Thyroid gland (tissue), 4 donors: ENCODE results near the gene CHST2. TPM values are rescaled to one million over a fixed set of nuclear protein-coding genes. Genes with fewer than 3 reads are reported as not detected.

Experiments
- DNase-seq, 2 donors: peaks; one replicate each; pipeline ENCODE4 v3.0.0-alpha.2; 2019
- H3K27ac ChIP-seq, 3 donors: fragments of 200-600 bp; sonication (generic); 1 replicate in 2 of 3; 2 replicates in 1 of 3; pipeline ENCODE4 v1.5.1; 2016 to 2019; ENCODE audit warnings: mild to moderate bottlenecking in 1 of 3, moderate library complexity in 1 of 3
- H3K27me3 ChIP-seq: fragments of 200-600 bp; sonication (generic); one replicate; pipeline ENCODE4 v1.5.1; 2019
- H3K36me3 ChIP-seq, 2 donors: fragments of 200-600 bp; sonication (generic); one replicate each; pipeline ENCODE4 v1.5.1; 2016 to 2019
- H3K4me1 ChIP-seq, 2 donors: fragments of 200-600 bp; sonication (generic); one replicate each; pipeline ENCODE4 v1.5.1; 2017 to 2019
- H3K4me3 ChIP-seq, 3 donors: fragments of 200-600 bp; sonication (generic); replicated peaks in 1 of 3; 1 replicate in 2 of 3; 2 replicates in 1 of 3; pipeline ENCODE4 v1.5.1; 2016; ENCODE audit warnings: mild to moderate bottlenecking in 1 of 3
- H3K9me3 ChIP-seq: fragments of 200-600 bp; sonication (generic); one replicate; pipeline ENCODE4 v1.5.1; 2017
- POLR2A ChIP-seq, 2 donors: fragments of 450-650 bp; IDR thresholded peaks; one replicate each; pipeline ENCODE4 v1.6.1; 2017; ENCODE audit warnings: antibody characterized with exemption in 2 of 2, mild to moderate bottlenecking in 2 of 2, moderate library complexity in 1 of 2
- WGBS, 2 donors: methylation state at CpG; one replicate each; pipeline ENCODE4 v1.1.5; 2017; 5-methylcytosine and 5-hydroxymethylcytosine counted together
- intact Hi-C: fragments of 100-400 bp; cut with DNase I; formaldehyde crosslinking; loops from one replicate; pipeline ENCODE4 v1.15.1; 2023
- total RNA-seq, 4 donors: library from RNA; depleted of rRNA; stranded (reverse); fragments of >200 nt; gene quantifications; one replicate each; pipeline ENCODE4 v1.2.3, GENCODE V29; 2016
- TF ChIP-seq, protein P1 (sequence below), 6 experiments: fragments of 200-600 bp in 3 of 6; fragments of 450-650 bp in 3 of 6; sonication (generic) in 3 of 6; IDR thresholded peaks; one replicate each; pipeline ENCODE4 v1.5.1; 2016 to 2019; ENCODE audit warnings: antibody characterized with exemption in 6 of 6, mild to moderate bottlenecking in 2 of 6, inconsistent platforms in 1 of 6, moderate library complexity in 1 of 6

The CHST2 gene
- total RNA-seq, 4 donors from 2014 or later, result 8.5 to 14.0 (median 12.2) TPM

DNA sequence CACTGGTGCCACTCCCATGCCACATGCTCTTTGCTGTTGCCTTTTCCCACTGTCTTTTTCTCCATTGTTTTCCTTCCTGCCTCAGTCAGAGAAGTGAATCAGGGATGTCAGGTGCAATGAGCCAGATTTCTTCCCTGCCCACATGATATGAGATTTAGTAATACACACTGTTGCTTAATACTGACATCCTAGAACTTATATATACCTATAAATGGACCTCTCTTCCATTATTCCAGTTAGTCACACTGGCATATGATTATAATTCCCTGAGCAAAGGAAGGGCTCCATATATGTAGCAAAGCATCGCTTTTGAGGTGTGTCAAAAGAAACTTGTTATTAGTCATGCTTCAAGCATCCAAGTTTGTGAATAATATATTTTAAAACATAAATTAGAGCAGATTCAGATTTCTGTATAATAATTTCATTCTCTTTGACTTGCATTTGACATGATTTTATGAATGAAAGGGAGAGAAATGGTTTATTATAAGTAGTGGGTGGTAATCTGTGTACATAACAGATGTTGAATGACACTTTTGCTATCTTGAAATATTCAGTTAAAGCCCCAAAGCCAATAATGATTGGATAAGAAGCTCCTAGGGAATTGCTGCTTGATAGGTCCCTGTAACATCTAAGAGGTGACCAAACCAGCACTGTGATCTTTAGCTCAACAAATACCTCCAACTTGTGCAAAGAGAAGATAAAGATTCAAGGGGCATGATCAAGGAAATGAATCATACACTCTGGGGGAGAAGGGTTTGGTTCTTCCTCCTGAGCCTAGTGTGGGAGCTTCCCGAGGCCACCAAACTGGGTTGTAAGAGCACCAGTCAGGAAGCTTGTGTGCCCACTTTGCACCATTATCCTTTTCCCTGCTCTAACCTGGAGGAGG lies 48.6 kb downstream of the CHST2 start:
- DNase-seq, result no peak
- H3K27ac ChIP-seq, result no peak overlapping the region
- TF ChIP-seq, protein P1, sequence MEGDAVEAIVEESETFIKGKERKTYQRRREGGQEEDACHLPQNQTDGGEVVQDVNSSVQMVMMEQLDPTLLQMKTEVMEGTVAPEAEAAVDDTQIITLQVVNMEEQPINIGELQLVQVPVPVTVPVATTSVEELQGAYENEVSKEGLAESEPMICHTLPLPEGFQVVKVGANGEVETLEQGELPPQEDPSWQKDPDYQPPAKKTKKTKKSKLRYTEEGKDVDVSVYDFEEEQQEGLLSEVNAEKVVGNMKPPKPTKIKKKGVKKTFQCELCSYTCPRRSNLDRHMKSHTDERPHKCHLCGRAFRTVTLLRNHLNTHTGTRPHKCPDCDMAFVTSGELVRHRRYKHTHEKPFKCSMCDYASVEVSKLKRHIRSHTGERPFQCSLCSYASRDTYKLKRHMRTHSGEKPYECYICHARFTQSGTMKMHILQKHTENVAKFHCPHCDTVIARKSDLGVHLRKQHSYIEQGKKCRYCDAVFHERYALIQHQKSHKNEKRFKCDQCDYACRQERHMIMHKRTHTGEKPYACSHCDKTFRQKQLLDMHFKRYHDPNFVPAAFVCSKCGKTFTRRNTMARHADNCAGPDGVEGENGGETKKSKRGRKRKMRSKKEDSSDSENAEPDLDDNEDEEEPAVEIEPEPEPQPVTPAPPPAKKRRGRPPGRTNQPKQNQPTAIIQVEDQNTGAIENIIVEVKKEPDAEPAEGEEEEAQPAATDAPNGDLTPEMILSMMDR (IDR thresholded peaks at IDR 0.05), result no peak
- no peak for TF ChIP-seq POLR2A (IDR thresholded peaks at IDR 0.05)
- WGBS, 2 donors, result 90 to 96% methylated on average over 2 of the region's 2 CpGs
- H3K4me3 ChIP-seq, result no peak overlapping the region
- intact Hi-C loops, result no loop called here
- H3K4me1 ChIP-seq, result peaks cover 0 to 12% of the 10 kb centered on the region in 2 donors
- H3K36me3 ChIP-seq, result no peaks in the 10 kb centered on the region
- no peaks in the 10 kb centered on the region for H3K27me3 ChIP-seq
- H3K9me3 ChIP-seq, result no peaks in the 10 kb centered on the region

DNA sequence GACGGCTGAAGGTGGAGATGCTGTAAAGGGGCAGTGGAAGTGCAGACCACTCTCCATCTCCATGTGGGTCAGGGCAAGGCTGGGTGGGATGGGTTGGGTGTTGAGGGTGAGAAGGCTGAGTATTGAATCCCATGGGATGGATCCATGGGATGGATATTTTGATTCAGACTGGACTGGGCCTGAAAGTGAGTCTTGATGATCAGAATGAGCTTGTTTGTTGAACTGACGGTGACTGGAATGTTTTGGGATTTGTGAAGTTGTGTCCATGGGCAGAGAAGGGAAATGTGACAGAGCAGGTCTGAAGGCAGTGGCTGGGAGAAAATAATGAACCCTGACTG lies 49.3 kb downstream of the CHST2 start:
- DNase-seq, result no peak
- Histone ChIP-seq H3K27me3 (no peaks in the 10 kb centered on the region), H3K4me3 (no peak overlapping the region), H3K27ac (no peak overlapping the region), H3K4me1 (peaks cover 0 to 12% of the 10 kb centered on the region in 2 donors), H3K36me3 (no peaks in the 10 kb centered on the region), H3K9me3 (no peaks in the 10 kb centered on the region)
- TF ChIP-seq, protein P1 (IDR thresholded peaks at IDR 0.05), result no peak
- no peak for TF ChIP-seq POLR2A (IDR thresholded peaks at IDR 0.05)
- intact Hi-C loops, result no loop called here
- WGBS, 2 donors, result 87 to 98% methylated on average over 2 of the region's 2 CpGs

DNA sequence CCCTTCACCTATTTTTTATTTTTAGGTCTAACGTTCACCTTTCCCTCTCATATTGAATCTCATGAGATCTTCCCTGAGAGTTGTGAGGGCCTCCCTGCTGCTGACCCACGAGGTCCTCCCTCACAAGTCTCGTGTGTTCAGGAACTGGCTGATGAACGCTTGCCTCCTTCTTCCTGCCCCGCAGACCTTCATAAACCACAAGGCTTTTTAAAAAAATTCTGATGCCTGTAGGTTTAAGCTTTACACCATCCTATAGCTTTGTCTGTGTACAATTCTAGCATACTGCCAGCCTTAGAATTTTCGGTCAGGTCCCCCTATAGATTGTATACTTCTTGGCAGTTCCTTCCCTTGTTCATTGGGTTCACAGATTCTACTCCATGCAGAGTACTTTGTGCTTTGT lies 50.5 kb downstream of the CHST2 start:
- no peak for TF ChIP-seq POLR2A (IDR thresholded peaks at IDR 0.05)
- TF ChIP-seq, protein P1 (IDR thresholded peaks at IDR 0.05), result no peak
- Histone ChIP-seq H3K4me3 (no peak overlapping the region), H3K27ac (no peak overlapping the region), H3K9me3 (no peaks in the 10 kb centered on the region), H3K27me3 (no peaks in the 10 kb centered on the region), H3K36me3 (no peaks in the 10 kb centered on the region), H3K4me1 (peaks cover 0 to 12% of the 10 kb centered on the region in 2 donors)
- WGBS, 2 donors, result 87 to 88% methylated on average over 6 of the region's 6 CpGs
- intact Hi-C loops, result no loop called here
- no peak for DNase-seq

DNA sequence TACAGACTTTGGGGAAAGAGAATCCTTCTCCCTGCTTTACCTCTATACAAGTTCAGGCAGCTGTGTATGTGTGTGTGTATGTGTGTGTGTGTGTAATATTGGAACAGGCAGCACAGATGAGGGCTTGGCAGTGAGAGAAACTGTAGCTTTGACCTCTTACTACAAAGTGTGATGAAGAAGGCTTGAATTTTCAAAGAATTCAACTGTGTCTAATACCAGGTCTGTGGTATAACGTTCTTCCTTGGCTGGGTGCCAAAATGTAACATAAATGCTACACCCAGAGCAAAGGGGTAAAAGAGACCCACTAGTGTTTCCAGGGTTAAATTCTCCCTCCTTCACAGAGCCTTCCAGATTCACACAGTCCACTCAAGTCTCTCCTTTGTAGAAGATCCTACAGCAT lies 51.1 kb downstream of the CHST2 start:
- WGBS, 2 donors, result 0 to 14% methylated on average over 1 of the region's 1 CpG
- no peak overlapping the region for H3K27ac ChIP-seq
- H3K36me3 ChIP-seq, result no peaks in the 10 kb centered on the region
- no peak overlapping the region for H3K4me3 ChIP-seq
- DNase-seq, result no peak
- TF ChIP-seq, protein P1 (IDR thresholded peaks at IDR 0.05), result no peak
- no peak for TF ChIP-seq POLR2A (IDR thresholded peaks at IDR 0.05)
- intact Hi-C loops, result no loop called here
- no peaks in the 10 kb centered on the region for H3K9me3 ChIP-seq
- peaks cover 0 to 12% of the 10 kb centered on the region in 2 donors for H3K4me1 ChIP-seq
- no peaks in the 10 kb centered on the region for H3K27me3 ChIP-seq
